ENCODE measurements around the gene BBOX1.

BBOX1 gene

DNA sequence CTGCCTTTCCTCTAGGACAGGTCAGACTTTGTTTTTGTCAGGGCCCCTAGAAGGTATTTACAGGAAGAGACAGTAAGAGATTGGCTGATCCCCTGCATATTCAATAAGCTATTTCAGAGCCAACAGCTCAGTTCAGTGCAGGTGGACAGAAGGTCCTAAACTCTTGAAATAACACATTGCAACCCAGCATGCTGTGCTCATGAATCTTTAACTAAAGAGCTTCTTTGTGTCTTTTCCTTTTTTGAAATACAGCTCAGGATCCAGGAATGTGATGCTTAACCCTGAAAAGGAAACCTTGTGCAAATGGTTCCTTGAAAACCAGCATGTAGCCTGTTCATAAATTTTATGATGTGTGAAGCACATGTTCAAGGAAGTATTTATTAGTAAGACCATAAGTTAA is 43.9 kb downstream of the BBOX1 start:
- no peak for TF ChIP-seq CREB1 (IDR thresholded peaks at IDR 0.05; ENCODE audit: low read depth)
- TF ChIP-seq TEAD4 (IDR thresholded peaks at IDR 0.05): no peak
- no peak for TF ChIP-seq ZBTB7A (IDR thresholded peaks at IDR 0.05; ENCODE audit: low read depth)
- TF ChIP-seq, protein P1, sequence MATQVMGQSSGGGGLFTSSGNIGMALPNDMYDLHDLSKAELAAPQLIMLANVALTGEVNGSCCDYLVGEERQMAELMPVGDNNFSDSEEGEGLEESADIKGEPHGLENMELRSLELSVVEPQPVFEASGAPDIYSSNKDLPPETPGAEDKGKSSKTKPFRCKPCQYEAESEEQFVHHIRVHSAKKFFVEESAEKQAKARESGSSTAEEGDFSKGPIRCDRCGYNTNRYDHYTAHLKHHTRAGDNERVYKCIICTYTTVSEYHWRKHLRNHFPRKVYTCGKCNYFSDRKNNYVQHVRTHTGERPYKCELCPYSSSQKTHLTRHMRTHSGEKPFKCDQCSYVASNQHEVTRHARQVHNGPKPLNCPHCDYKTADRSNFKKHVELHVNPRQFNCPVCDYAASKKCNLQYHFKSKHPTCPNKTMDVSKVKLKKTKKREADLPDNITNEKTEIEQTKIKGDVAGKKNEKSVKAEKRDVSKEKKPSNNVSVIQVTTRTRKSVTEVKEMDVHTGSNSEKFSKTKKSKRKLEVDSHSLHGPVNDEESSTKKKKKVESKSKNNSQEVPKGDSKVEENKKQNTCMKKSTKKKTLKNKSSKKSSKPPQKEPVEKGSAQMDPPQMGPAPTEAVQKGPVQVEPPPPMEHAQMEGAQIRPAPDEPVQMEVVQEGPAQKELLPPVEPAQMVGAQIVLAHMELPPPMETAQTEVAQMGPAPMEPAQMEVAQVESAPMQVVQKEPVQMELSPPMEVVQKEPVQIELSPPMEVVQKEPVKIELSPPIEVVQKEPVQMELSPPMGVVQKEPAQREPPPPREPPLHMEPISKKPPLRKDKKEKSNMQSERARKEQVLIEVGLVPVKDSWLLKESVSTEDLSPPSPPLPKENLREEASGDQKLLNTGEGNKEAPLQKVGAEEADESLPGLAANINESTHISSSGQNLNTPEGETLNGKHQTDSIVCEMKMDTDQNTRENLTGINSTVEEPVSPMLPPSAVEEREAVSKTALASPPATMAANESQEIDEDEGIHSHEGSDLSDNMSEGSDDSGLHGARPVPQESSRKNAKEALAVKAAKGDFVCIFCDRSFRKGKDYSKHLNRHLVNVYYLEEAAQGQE (IDR thresholded peaks at IDR 0.05; ENCODE audit: low read depth): no peak
- TF ChIP-seq, protein P2, sequence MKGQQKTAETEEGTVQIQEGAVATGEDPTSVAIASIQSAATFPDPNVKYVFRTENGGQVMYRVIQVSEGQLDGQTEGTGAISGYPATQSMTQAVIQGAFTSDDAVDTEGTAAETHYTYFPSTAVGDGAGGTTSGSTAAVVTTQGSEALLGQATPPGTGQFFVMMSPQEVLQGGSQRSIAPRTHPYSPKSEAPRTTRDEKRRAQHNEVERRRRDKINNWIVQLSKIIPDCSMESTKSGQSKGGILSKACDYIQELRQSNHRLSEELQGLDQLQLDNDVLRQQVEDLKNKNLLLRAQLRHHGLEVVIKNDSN (IDR thresholded peaks at IDR 0.05): no peak
- no peak for TF ChIP-seq RAD21 (IDR thresholded peaks at IDR 0.05; ENCODE audit: low read depth)
- TF ChIP-seq TAF1 (IDR thresholded peaks at IDR 0.05; ENCODE audit: low read depth): no peak
- TF ChIP-seq CEBPB (IDR thresholded peaks at IDR 0.05): no peak
- no peak for TF ChIP-seq FOXM1 (IDR thresholded peaks at IDR 0.05; ENCODE audit: borderline replicate concordance, low read depth)
- TF ChIP-seq TCF12 (IDR thresholded peaks at IDR 0.05; ENCODE audit: low read depth): no peak

DNA sequence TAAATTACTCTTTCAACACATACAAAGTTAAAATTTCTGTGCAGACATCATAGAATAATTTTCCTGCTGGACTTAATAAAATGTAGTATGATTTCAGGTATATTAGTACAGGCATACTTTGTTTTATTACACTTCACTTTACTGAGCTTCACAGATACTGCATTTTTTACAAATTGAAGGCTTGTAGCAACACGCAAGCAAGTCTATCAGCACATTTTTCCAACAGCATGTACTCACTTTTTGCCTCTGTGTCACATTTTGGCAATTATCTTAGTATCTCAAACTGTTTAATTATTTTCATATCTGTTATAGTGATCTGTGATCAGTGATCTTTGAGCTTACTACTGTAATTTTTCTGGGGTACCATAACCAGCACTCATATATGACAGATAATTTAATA is 44.5 kb downstream of the BBOX1 start:
- TF ChIP-seq FOXM1 (IDR thresholded peaks at IDR 0.05; ENCODE audit: borderline replicate concordance, low read depth) (no peak), TEAD4 (IDR thresholded peaks at IDR 0.05) (no peak), RAD21 (IDR thresholded peaks at IDR 0.05; ENCODE audit: low read depth) (no peak), ZBTB7A (IDR thresholded peaks at IDR 0.05; ENCODE audit: low read depth) (no peak), YY1 (IDR thresholded peaks at IDR 0.05; ENCODE audit: low read depth) (no peak), NFIC (IDR thresholded peaks at IDR 0.05) (no peak), EGR1 (IDR thresholded peaks at IDR 0.05) (no peak), TCF12 (IDR thresholded peaks at IDR 0.05; ENCODE audit: low read depth) (no peak), TAF1 (IDR thresholded peaks at IDR 0.05; ENCODE audit: low read depth) (no peak), CREB1 (IDR thresholded peaks at IDR 0.05; ENCODE audit: low read depth) (no peak), CEBPB (IDR thresholded peaks at IDR 0.05) (no peak), EP300 (IDR thresholded peaks at IDR 0.05; ENCODE audit: borderline replicate concordance) (no peak)
- TF ChIP-seq, protein P2 (IDR thresholded peaks at IDR 0.05): no peak
- TF ChIP-seq, protein P3, sequence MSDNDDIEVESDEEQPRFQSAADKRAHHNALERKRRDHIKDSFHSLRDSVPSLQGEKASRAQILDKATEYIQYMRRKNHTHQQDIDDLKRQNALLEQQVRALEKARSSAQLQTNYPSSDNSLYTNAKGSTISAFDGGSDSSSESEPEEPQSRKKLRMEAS (IDR thresholded peaks at IDR 0.05): no peak
- TF ChIP-seq, protein P1 (IDR thresholded peaks at IDR 0.05; ENCODE audit: low read depth): no peak

DNA sequence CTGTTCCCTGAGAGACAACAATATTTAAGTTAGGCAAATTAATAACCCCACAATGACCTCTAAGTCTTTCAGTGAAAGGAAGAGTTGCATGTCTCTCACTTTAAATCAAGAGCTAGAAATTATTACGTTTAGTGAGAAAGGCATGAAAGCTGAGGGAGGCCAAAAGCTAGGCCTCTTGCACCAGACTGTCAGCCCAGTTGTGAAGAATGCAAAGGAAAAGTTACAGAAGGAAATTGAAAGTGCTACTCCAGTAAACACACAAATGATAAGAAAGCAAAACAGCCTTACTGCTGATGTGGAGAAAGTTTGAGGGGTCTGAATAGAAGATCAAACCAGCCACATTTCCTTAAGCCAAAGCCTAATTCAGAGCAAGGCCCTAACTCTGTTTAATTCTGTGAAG is 45.0 kb downstream of the BBOX1 start:
- TF ChIP-seq CREB1 (IDR thresholded peaks at IDR 0.05; ENCODE audit: low read depth) (no peak), TAF1 (IDR thresholded peaks at IDR 0.05; ENCODE audit: low read depth) (no peak), TEAD4 (IDR thresholded peaks at IDR 0.05) (no peak), EGR1 (IDR thresholded peaks at IDR 0.05) (no peak), RAD21 (IDR thresholded peaks at IDR 0.05; ENCODE audit: low read depth) (no peak), FOXM1 (IDR thresholded peaks at IDR 0.05; ENCODE audit: borderline replicate concordance, low read depth) (no peak), CEBPB (IDR thresholded peaks at IDR 0.05) (no peak), NFIC (IDR thresholded peaks at IDR 0.05) (no peak), YY1 (IDR thresholded peaks at IDR 0.05; ENCODE audit: low read depth) (no peak), EP300 (IDR thresholded peaks at IDR 0.05; ENCODE audit: borderline replicate concordance) (no peak), ZBTB7A (IDR thresholded peaks at IDR 0.05; ENCODE audit: low read depth) (no peak), TCF12 (IDR thresholded peaks at IDR 0.05; ENCODE audit: low read depth) (no peak)
- TF ChIP-seq, protein P1 (IDR thresholded peaks at IDR 0.05; ENCODE audit: low read depth): no peak
- TF ChIP-seq, protein P3 (IDR thresholded peaks at IDR 0.05): no peak
- TF ChIP-seq, protein P2 (IDR thresholded peaks at IDR 0.05): no peak

DNA sequence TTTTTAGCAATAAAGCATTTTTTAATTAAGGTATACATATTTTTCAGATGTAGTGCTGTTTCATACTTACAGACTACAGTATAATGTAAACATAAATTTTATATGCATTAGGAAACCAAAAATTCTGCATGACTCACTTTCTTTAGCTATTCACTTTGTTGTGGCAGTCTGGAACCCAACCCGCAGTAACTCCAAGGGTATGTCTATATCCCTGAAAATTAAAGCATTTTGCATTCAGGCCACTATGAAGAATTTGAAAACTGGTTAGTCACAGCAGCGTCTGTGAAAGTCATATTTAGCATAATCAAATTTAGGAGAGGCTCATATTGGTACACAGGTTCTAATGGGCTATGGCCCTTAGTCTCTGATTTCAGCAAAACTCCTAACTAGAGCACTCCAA is 46.8 kb downstream of the BBOX1 start:
- no peak for TF ChIP-seq TAF1 (IDR thresholded peaks at IDR 0.05; ENCODE audit: low read depth)
- TF ChIP-seq, protein P3 (IDR thresholded peaks at IDR 0.05): no peak
- TF ChIP-seq CEBPB (IDR thresholded peaks at IDR 0.05): no peak
- no peak for TF ChIP-seq EP300 (IDR thresholded peaks at IDR 0.05; ENCODE audit: borderline replicate concordance)
- TF ChIP-seq, protein P2 (IDR thresholded peaks at IDR 0.05): no peak
- TF ChIP-seq YY1 (IDR thresholded peaks at IDR 0.05; ENCODE audit: low read depth): no peak
- TF ChIP-seq NFIC (IDR thresholded peaks at IDR 0.05): no peak
- TF ChIP-seq RAD21 (IDR thresholded peaks at IDR 0.05; ENCODE audit: low read depth): no peak
- no peak for TF ChIP-seq CREB1 (IDR thresholded peaks at IDR 0.05; ENCODE audit: low read depth)
- no peak for TF ChIP-seq ZBTB7A (IDR thresholded peaks at IDR 0.05; ENCODE audit: low read depth)
- no peak for TF ChIP-seq TCF12 (IDR thresholded peaks at IDR 0.05; ENCODE audit: low read depth)
- no peak for TF ChIP-seq TEAD4 (IDR thresholded peaks at IDR 0.05)
- TF ChIP-seq, protein P1 (IDR thresholded peaks at IDR 0.05; ENCODE audit: low read depth): no peak
- TF ChIP-seq EGR1 (IDR thresholded peaks at IDR 0.05): no peak
- TF ChIP-seq FOXM1 (IDR thresholded peaks at IDR 0.05; ENCODE audit: borderline replicate concordance, low read depth): no peak

All from Ishikawa (cell line).